Hematopoietic multipotent progenitor cell treated with erythropoietin and hydrocortisone succinate and interleukin-3 and kit ligand, for 4 days (in vitro differentiated cells): ENCODE results near the gene NTSR2.
"Not testable (repeated sequence)": the region's sequence is repeated elsewhere in the genome, so short reads cannot be mapped to it uniquely, and the experiment has no call there.

Experiments used
- DNase-seq: peaks from one replicate; pipeline ENCODE4 v3.0.0-alpha.2; 2015

The NTSR2 gene

GRCh38 chr2:11678306-11678960 is 8.4 kb upstream of the NTSR2 start:
- DNase-seq: no peak

DNA sequence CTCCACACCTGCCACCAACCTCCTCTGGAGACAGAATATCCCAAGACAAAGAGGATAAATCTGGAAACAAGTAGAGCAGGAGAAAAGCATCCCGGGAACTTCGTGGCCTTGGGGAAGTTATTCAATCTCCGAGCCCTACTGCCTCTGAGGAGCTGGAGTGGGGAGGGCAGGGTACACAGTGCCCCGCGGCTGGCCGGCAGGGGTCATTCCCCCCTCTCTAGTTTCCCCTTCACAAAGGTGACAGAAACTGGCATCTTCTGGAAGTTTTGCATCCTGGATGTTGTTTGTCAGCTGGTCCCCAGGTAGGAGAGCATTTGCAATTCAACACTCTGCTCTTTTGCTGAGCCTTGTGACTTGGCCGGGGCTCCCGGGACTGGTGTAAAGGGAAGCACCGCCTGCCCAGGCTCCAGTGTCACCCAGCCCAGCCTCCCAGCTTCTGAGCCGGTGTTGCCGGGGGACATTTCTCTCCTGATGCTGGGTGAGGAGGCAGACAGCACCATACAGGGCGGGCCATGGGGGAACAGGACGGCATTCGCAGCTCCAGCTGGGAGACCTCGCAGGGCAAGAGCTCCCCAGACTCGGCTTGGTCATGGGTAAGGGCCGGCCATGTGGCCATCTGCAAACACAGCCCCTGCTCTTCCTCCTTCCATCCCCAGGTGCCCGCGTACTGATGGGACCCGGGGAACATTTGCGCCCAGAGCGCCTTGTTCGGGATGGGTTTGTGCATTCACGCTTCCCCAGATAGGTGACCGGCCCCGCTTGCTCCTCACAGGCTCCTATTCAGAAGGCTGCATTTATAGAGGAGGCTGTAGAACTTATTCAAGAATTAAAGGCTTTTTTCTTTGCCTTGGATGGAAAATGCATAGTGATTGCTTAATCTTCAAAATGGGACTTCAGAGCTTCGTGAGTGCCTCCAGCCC is 7.4 kb upstream of the NTSR2 start:
- DNase-seq: no peak

DNA sequence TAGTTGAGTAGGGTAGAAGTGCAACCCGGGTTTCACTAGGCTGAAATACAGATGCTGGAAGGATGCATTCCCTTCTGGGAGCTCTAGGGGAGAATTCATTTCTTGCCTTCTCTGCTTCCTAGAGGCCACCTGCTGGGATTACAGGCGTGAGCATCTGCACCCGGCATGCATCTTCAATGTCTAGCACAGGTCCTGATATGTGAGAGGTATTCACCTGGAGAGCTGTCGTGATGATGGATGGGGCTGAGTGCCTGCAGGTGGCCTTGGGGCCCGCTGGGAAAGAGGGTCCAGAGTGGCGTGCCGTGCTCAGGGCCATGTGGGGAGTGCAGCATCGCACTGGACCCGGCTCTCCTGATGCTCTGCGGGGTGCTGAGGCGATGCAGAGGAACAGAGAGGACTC is 6.6 kb upstream of the NTSR2 start:
- no peak for DNase-seq

GRCh38 chr2:11675423-11676112 is 5.6 kb upstream of the NTSR2 start:
- no peak for DNase-seq

- no peak for DNase-seq
Observed at GRCh38 chr2:11674983-11675382, 5.0 kb upstream of the NTSR2 start.

DNA sequence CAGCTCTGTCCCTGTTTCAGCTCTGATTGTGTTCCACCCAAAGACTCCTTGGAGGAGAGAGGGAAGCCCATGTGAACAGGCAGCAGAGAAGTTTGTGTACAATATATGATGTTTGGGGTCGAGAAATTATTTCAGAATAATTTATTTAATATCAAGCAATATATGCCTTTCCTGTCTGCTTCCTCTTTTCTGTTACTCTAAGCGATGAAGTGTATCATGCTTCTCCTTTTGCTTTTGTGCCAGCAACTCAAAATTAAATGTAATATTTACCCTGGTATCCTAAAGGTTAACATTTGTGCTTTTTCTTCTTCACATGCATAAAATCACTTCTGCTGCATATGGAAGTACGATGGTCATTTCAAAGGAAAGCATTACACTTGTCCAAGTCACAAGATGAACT is 2.4 kb upstream of the NTSR2 start:
- DNase-seq: no peak

DNA sequence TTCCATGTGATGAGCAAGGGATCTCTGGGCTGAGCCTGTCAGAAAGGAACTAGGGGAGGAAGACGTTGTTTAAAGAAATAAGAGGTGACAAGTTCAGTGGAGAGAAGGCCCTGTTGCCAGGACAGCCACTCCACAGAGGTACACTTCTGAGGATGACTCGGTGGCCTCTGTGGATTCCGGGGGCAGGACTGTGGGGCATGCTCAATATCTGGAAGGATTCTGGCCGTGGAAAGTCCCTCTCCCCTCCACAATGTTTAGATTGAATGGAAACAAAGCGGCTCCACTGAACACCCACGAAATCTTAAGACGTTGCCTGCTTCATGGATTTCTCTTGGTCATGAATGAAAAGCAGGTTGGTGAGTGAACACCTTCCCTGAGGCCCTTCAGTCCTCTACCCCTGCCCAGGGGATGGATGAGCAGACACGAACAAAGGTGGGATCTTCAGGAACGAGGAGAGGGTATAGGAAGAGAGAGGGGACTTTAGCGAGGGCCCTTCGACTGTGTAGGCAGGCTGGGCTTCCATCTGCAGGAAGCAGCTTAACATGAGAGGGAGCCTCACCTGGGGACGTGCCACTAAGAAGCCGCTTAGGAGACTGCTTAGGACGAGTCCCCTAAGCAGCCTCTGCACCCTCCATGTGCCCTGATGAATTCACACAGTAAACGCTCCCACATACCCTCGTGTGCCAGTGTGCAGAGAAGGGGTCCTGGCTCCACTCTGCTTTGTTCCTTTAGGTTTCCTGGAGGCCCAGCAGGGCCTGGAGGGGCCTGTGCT is 1.9 kb downstream of the NTSR2 start:
- no peak for DNase-seq

DNA sequence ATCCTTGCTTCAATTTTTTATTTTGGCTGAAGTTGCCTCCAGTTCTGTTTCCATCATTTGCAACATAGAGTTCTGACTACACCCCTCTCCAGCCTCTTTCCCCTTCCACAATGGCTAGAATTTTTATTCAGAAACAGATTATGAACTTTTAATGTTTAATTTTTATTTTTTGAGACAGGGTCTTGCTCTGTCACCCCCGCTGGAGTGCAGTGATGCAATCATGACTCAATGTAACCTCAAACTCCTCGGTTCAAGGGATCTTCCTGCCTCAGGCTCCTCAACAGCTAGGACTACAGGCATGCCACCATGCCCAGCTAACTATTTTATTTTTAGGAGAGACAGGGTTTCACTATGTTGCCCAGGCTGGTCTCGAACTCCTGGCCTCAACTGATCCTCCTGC is 2.8 kb downstream of the NTSR2 start:
- no peak for DNase-seq

DNA sequence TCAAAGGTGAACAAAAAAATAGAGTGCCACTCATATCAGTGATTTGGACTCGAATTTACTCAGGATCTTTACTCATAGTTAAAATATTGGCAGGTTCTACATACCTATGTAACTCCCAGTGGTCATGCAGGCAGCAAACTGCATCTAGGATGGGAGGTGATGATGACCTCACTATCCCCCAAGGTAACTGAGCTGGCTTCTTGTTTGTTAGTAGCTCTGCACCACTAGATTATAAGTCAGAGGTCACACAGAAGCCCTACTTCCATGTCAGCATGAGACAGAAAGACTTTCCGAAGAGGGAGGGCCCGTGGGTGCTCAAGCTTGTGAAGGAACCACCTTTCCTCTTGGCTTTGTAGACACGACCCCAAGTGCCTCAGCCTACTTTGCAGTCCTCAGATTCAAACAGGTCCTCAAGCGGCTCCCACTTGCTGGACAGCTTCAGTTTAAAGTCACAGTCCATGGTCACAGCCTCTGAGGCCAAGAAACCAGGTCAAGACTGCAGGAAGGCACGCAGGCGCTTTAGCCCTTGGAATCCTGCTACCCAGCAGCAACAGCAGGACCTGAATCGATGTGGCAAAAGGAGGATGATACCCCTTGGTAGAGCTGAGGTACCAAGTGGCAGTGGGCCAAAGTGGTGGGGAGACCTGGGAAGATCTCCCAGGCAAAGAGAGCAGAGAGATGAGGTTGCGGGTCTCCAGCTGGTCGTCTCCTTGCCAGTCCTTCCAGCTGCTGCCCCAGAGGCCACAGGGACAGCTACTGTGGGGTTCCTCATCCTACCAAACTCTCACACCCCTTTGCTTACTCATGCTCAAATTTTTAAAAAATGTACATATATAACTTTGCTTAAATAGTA is 4.3 kb downstream of the NTSR2 start:
- DNase-seq: no peak

DNA sequence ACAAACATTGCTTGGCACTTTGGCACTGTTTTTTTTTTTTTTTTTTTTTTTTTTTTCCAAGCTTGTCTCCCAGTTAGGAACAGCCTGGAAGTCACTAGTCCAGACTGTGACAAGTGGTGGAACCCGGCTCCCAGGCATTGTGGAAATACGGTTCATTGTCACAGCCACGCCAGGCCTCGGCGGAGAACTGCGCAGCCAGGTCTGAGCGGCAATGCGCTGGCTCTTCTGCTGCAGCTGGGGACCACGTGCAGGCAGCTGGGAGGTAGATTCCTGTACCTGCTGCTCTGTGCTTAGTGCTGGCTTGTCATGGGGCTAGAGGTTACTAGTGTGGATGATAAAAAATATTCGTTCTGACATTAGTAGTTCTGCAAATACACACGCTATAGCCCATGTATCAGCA is 5.0 kb downstream of the NTSR2 start:
- DNase-seq: no peak

- DNase-seq: no peak
Observed at GRCh38 chr2:11663427-11663826, 6.6 kb downstream of the NTSR2 start.

DNA sequence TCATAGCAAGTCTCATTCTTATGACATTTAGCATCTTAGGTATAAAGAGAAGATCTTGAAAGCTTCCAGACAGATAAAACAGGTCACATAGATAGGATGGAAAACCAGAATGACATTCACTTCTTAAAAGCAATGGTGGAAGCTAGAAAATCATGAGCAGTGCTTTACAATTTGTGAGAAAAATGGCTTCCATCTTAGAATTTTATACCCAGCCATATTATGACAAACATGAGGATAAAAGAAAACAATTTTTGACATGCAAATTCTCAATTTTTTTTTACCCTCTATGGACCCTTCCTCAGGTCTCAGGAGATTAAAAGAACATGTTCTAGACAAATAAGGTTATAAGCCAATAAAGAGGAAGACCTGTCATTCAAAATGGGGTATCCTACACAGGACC is 7.1 kb downstream of the NTSR2 start:
- no peak for DNase-seq

DNA sequence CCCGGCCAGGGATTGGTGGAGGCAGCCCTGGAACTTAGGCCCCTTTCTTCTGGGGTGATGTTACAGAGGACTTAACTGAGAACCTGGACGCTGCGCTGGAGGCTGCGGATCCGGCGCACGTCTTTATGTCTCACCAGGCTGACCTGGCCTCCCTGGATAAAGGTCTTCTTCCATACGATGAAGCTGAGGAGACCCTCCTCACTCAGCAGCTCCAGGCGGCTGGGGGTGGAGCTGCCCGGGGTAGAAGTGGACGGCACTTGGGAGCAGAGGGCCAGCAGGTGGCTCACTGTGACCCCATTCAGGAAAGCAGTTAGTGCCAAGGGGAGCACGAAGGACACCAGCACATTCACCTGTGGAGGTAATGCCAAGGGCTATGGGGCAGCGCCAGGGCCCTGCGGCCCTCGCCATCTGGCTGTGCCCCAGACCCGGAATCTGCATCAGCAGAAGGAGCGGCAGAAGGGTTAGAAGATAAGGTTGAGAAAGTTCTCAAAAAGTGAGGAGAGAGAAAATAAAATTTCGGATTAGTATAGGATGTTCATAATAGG is 8.0 kb downstream of the NTSR2 start:
- no peak for DNase-seq

DNA sequence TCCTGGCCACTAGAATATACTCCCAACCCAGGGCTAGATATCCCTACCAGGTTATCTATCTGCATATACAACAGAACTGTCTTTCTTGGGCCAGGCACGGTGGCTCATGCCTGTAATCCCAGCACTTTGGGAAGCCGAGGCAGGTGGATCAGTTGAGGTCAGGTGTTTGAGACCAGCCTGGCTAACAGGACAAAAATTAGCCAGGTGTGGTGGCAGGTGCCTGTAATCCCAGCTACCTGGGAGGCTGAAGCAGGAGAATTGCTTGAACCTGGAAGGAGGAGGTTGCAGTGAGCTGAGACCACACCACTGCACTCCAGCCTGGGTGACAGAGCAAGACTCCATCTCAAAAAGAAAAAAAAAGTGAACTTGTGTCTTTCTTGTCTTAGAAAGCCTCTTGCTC is 9.6 kb downstream of the NTSR2 start:
- not testable (repeated sequence) for DNase-seq

DNA sequence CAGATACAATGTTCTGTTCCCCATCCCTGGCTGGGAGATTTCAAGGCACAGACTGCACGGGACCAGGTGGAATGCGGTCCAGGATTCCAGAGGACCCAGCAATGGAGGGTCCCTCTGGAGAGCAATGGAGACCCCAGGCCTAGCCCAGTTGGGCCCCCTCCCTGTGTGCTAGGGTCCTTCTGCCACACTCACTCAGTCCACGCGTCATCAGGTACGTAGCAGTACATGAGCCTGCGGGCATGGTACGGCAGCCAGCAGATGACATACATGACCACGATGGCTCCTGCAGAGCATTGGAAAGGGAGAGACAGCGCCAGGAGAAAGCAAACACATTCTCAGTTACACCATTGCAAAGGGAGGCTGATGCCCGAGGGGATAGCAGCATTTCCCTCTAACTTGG is 10.1 kb downstream of the NTSR2 start:
- DNase-seq: no peak

GRCh38 chr2:11659115-11659475 is 10.9 kb downstream of the NTSR2 start:
- DNase-seq: no peak

DNA sequence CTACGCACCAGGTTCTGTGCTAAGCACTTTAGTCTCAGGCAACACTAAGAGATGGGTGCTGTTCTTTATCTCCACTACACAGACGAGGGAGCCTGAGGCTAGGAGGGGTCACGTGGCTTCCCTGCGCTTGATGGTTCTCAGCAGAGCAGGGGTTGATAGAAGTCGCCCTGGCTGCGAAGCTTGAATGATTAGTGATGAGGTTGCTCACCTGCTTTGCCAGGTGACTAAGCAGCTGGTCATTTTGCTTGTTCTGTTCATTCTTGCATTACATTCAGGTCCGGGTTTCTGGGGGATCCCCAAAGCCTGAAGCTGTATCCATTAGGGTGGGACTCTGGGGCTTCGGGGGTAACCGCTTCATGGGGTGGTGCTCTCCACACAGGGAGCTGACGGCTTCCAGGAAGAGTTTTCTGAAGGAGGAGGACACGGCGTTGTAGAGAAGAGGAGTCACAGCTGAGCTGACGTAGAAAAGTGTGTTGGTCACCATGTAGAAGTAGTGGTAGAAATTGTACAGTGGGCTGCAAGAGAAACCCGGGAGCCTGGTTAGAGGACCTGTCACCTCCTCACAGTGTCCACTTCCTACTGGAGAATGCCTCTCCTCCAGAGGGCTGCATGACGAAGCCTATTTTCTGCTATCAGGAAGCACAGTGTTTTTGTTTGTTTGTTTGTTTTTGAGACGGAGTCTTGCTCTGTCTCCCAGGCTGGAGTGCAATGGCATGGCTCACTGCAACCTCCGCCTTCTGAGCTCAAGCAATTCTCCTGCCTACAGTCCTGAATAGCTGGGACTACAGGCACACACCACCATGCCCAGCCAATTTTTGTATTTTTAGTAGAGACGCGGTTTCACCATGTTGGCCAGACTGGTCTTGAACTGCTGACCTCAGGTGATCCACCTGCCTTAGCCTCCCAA is 11.5 kb downstream of the NTSR2 start:
- DNase-seq: no peak

GRCh38 chr2:11657646-11658045 is 12.3 kb downstream of the NTSR2 start:
- DNase-seq: no peak

DNA sequence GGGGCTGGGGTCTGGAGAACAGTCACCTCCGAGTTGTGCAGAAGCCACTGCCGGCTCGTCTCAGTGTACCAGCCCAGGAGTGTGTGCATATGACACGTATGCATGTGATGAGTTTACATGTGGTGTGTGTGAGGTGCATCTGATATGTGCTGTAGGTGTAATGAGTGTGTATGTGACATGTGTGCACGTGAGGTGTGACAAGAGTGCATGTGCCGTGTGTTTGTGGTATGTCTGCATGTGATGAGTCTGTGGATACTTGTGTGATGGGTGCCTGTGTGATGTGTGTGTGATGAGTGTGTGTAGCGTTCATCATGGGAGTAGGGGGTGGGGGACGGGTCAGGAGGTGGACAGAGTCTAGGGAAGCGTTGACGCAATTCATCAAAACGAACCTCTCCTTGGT is 12.8 kb downstream of the NTSR2 start:
- DNase-seq: no peak

GRCh38 chr2:11656671-11657101 is 13.3 kb downstream of the NTSR2 start:
- no peak for DNase-seq

DNA sequence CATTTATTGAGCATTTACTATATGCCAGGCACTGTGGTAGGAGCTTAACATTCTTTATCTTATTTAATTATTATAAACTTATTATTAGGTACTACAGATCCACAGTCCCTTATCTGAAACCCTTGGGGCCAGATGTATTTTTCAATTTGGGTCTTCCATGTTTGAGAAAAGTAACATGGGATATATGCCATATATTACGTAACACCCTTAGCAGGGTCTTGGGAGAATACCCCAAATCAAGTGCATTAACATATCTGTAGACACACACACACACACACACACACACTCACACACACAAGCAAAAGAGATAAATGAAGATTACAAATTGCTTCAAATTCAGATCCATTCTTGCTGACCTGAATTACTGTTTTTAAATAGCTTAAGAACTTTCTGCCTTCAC is 13.7 kb downstream of the NTSR2 start:
- no peak for DNase-seq
